HepG2 (cell line): Measurements from ENCODE around the gene FBXO24. TPM values are rescaled to one million over a fixed set of nuclear protein-coding genes. Genes with fewer than 3 reads are reported as not detected.

Source experiments
- ATAC-seq: fragments of 200-7000 bp; cut with Tn5 transposase; 3 replicates; pipeline ENCODE4 v1.9.1; 2020; ENCODE audit warnings: mild to moderate bottlenecking, moderate library complexity
- BruUV-seq: library from RNA; stranded (reverse); fragments of 400-500 nt; replicated peaks from 2 replicates; lab custom pipeline; 2021; lab: Mats Ljungman, UMichigan
- CTCF ChIA-PET: fragments of 300-600 bp; formaldehyde crosslinking; extraction: SDS; loops from one replicate; lab custom pipeline; 2021; ENCODE audit warnings: low total read pairs, inconsistent platforms, low intra/inter-chr PET ratio; lab: Yijun Ruan, JAX
- POLR2A ChIA-PET: fragments of 350-600 bp; sonication (Branson Sonifier 250); formaldehyde crosslinking; loops from one replicate; lab custom pipeline; 2020; ENCODE audit warnings: antibody characterized with exemption, inconsistent platforms; lab: Yijun Ruan, JAX
- DNase-seq: peaks from one replicate; pipeline ENCODE4 v3.0.0-alpha.2; 2015; ENCODE audit warnings: low spot score
- FAIRE-seq: peaks from 3 replicates; lab custom pipeline; 2011; peaks lifted over from hg19 to GRCh38; lab: Jason Lieb, UNC
- H2AFZ ChIP-seq: one replicate; pipeline ENCODE4 v1.6.1; 2011; ENCODE audit warnings: low read length, inconsistent platforms
- H3K27ac ChIP-seq: fragments of 300-600 bp; 3 replicates; pipeline ENCODE4 v1.8.0; 2011; ENCODE audit warnings: mixed run types, mild to moderate bottlenecking, mixed read lengths, low read length, inconsistent platforms; ENCODE audit not compliant: insufficient read depth; ENCODE audit errors: extremely low read length
- H3K27me3 ChIP-seq, 2 experiments: fragments of 200-600 bp in 1 of 2; 2 replicates in 1 of 2; 3 replicates in 1 of 2; pipeline versions ENCODE4 v1.6.0 to v1.8.0; 2011; ENCODE audit warnings: low read length in 2 of 2, mild to moderate bottlenecking in 2 of 2, moderate library complexity in 2 of 2, inconsistent platforms in 1 of 2; ENCODE audit not compliant: insufficient read depth in 2 of 2, control insufficient read depth in 1 of 2
- H3K36me3 ChIP-seq, 2 experiments: fragments of 200-600 bp in 1 of 2; replicated peaks in 1 of 2; 2 replicates in 1 of 2; 3 replicates in 1 of 2; pipeline versions ENCODE4 v1.5.1 to v1.8.0; 2011; ENCODE audit warnings: low read length in 2 of 2, inconsistent platforms in 1 of 2; ENCODE audit not compliant: insufficient read depth in 2 of 2, control insufficient read depth in 1 of 2
- H3K4me1 ChIP-seq: 2 replicates; pipeline ENCODE4 v1.5.1; 2012; ENCODE audit warnings: low read length, inconsistent platforms; ENCODE audit not compliant: insufficient read depth
- H3K4me2 ChIP-seq: 2 replicates; pipeline ENCODE4 v1.6.0; 2011; ENCODE audit warnings: low read depth, low read length, inconsistent platforms
- H3K4me3 ChIP-seq, 3 experiments: fragments of 200-600 bp in 1 of 3; sonication (generic), shearing (Covaris generic) in 1 of 3; replicated peaks in 1 of 3; 2 replicates each; pipeline ENCODE4 v1.5.1; 2011 to 2016; ENCODE audit warnings: low read length in 3 of 3, inconsistent platforms in 2 of 3, low read depth in 2 of 3, mild to moderate bottlenecking in 2 of 3, control low read depth in 1 of 3, mixed read lengths in 1 of 3; ENCODE audit not compliant: insufficient read depth in 1 of 3
- H3K79me2 ChIP-seq: one replicate; pipeline ENCODE4 v1.6.1; 2011; ENCODE audit warnings: low read length, inconsistent platforms; ENCODE audit not compliant: insufficient read depth
- H3K9ac ChIP-seq: 2 replicates; pipeline ENCODE4 v1.6.0; 2011; ENCODE audit warnings: mild to moderate bottlenecking, low read depth, low read length, inconsistent platforms; ENCODE audit not compliant: insufficient read depth
- H3K9me3 ChIP-seq: 2 replicates; pipeline ENCODE4 v1.5.1; 2012; ENCODE audit warnings: mild to moderate bottlenecking, low read length
- H4K20me1 ChIP-seq: 2 replicates; pipeline ENCODE4 v1.6.0; 2011; ENCODE audit warnings: inconsistent platforms, mild to moderate bottlenecking, low read length, moderate library complexity; ENCODE audit not compliant: insufficient read depth
- HNRNPLL ChIP-seq: fragments of 200-400 bp; formaldehyde crosslinking; IDR thresholded peaks from 2 replicates; pipeline ENCODE4 v1.6.1; 2017; ENCODE audit warnings: mild to moderate bottlenecking, low read depth, low read length; ENCODE audit not compliant: poor library complexity, severe bottlenecking
- KMT2A ChIP-seq: sonication (generic); formaldehyde crosslinking; IDR thresholded peaks from 2 replicates; pipeline ENCODE4 v1.4.0; 2020; ENCODE audit warnings: missing genetic modification reagents
- MED13 ChIP-seq: sonication (generic); formaldehyde crosslinking; IDR thresholded peaks from 2 replicates; pipeline ENCODE4 v1.5.0; 2020; ENCODE audit warnings: missing genetic modification reagents
- MTF1 ChIP-seq: sonication (generic); formaldehyde crosslinking; IDR thresholded peaks from 2 replicates; pipeline ENCODE4 v1.5.0; 2020; ENCODE audit warnings: missing genetic modification reagents
- MXD3 ChIP-seq: IDR thresholded peaks from 2 replicates; pipeline ENCODE4 v1.6.1; 2016; ENCODE audit warnings: mild to moderate bottlenecking, missing biosample characterization, missing genetic modification reagents
- NFE2 ChIP-seq: sonication (generic); formaldehyde crosslinking; IDR thresholded peaks from 2 replicates; pipeline ENCODE4 v1.4.0; 2020; ENCODE audit warnings: missing genetic modification reagents
- NFE2L1 ChIP-seq: sonication (generic); formaldehyde crosslinking; IDR thresholded peaks from 2 replicates; pipeline ENCODE4 v1.4.0; 2020; ENCODE audit warnings: missing genetic modification reagents, mild to moderate bottlenecking, borderline replicate concordance
- NFIB ChIP-seq: sonication (generic); formaldehyde crosslinking; IDR thresholded peaks from 2 replicates; pipeline ENCODE4 v1.9.0; 2021; ENCODE audit warnings: missing genetic modification reagents, mild to moderate bottlenecking, borderline replicate concordance
- NR2F6 ChIP-seq, 2 experiments: IDR thresholded peaks; 2 replicates each; pipeline ENCODE4 v1.6.1; 2016; ENCODE audit warnings: antibody characterized with exemption in 1 of 2, mild to moderate bottlenecking in 1 of 2
- POLR2AphosphoS5 ChIP-seq: IDR thresholded peaks from 2 replicates; pipeline ENCODE4 v1.6.1; 2012; ENCODE audit warnings: low read depth, low read length
- PPARG ChIP-seq: conservative IDR thresholded peaks from 2 replicates; pipeline ENCODE4 v1.6.1; 2016; ENCODE audit warnings: missing biosample characterization, missing genetic modification reagents
- PRMT3 ChIP-seq: sonication (generic); formaldehyde crosslinking; IDR thresholded peaks from 2 replicates; pipeline ENCODE4 v1.8.1; 2022; ENCODE audit warnings: low read depth, mild to moderate bottlenecking, moderate library complexity, missing genetic modification reagents, borderline replicate concordance
- RBM22 ChIP-seq: fragments of 200-400 bp; formaldehyde crosslinking; optimal IDR thresholded peaks from 2 replicates; pipeline ENCODE3; 2017; ENCODE audit warnings: mild to moderate bottlenecking, low read length, moderate library complexity
- SNAPC2 ChIP-seq: sonication (generic); formaldehyde crosslinking; IDR thresholded peaks from 2 replicates; pipeline ENCODE4 v1.8.1; 2022; ENCODE audit warnings: mild to moderate bottlenecking, missing genetic modification reagents
- STAG1 ChIP-seq: sonication (generic); formaldehyde crosslinking; IDR thresholded peaks from 2 replicates; pipeline ENCODE4 v1.4.0; 2020; ENCODE audit warnings: missing genetic modification reagents
- TIGD3 ChIP-seq: sonication (generic); formaldehyde crosslinking; IDR thresholded peaks from 2 replicates; pipeline ENCODE4 v1.5.1; 2020; ENCODE audit warnings: mild to moderate bottlenecking, missing genetic modification reagents, borderline replicate concordance
- ZBTB25 ChIP-seq: IDR thresholded peaks from 2 replicates; pipeline ENCODE4 v1.6.1; 2018; ENCODE audit warnings: missing genetic modification reagents
- ZKSCAN5 ChIP-seq: sonication (generic); formaldehyde crosslinking; IDR thresholded peaks from 2 replicates; pipeline ENCODE4 v1.5.1; 2020; ENCODE audit warnings: mild to moderate bottlenecking, missing genetic modification reagents
- ZNF235 ChIP-seq: sonication (generic); formaldehyde crosslinking; IDR thresholded peaks from 2 replicates; pipeline ENCODE4 v1.8.1; 2023; ENCODE audit warnings: mild to moderate bottlenecking, missing genetic modification reagents, borderline replicate concordance
- ZNF552 ChIP-seq: sonication (generic); formaldehyde crosslinking; IDR thresholded peaks from 2 replicates; pipeline ENCODE4 v1.9.0; 2022; ENCODE audit warnings: missing genetic modification reagents, mild to moderate bottlenecking, borderline replicate concordance
- ZNF713 ChIP-seq: sonication (generic); formaldehyde crosslinking; IDR thresholded peaks from 2 replicates; pipeline ENCODE4 v1.4.0; 2020; ENCODE audit warnings: mild to moderate bottlenecking, missing genetic modification reagents
- ZNF782 ChIP-seq: sonication (generic); formaldehyde crosslinking; IDR thresholded peaks from 2 replicates; pipeline ENCODE4 v1.4.0; 2020; ENCODE audit warnings: missing genetic modification reagents, mild to moderate bottlenecking, borderline replicate concordance
- ZSCAN12 ChIP-seq: sonication (generic); formaldehyde crosslinking; IDR thresholded peaks from 2 replicates; pipeline ENCODE4 v1.9.0; 2021; ENCODE audit warnings: mild to moderate bottlenecking, missing genetic modification reagents
- WGBS: methylation state at CpG from one replicate; pipeline ENCODE4 v1.1.6; 2017; ENCODE audit warnings: low lambda C conversion rate; 5-methylcytosine and 5-hydroxymethylcytosine counted together
- in situ Hi-C: cut with HindIII; loops from 2 replicates; pipeline ENCODE4 v1.10.0; 2017; ENCODE audit warnings: low pct_unique_long_range_greater_than_20kb; ENCODE audit not compliant: extremely low pct_ligation_motif_present
- intact Hi-C: fragments of 100-400 bp; cut with micrococcal nuclease; formaldehyde crosslinking; loops from one replicate; pipeline ENCODE4 v1.10.0; 2022; ENCODE audit not compliant: unreplicated experiment
- polyA plus RNA-seq, 8 experiments: library from polyadenylated mRNA; depleted of rRNA in 3 of 8; stranded (reverse) in 7 of 8; unstranded in 1 of 8; fragments of >200 nt; fragmentation: Illumina TruSeq in 4 of 8; extraction: Trizol in 4 of 8; gene quantifications; 2 replicates each; pipeline versions ENCODE4 v1.2.1 to v1.2.3, GENCODE V29; 2011 to 2016; ENCODE audit warnings: low read depth in 4 of 8, missing spikeins in 1 of 8, mixed read lengths in 1 of 8; ENCODE audit not compliant: insufficient read depth in 1 of 8
- total RNA-seq, 5 experiments: library from RNA; depleted of rRNA; stranded (reverse); fragments of >200 nt; fragmentation: Illumina TruSeq; extraction: Trizol; gene quantifications; 2 replicates each; pipeline ENCODE4 v1.2.3, GENCODE V29; 2016; ENCODE audit warnings: low read depth in 1 of 5

Gene FBXO24
- total and polyA plus RNA-seq, 2 of the 13 experiments (the other 11 are each of a cell fraction or from before 2014, with no cell fraction given) = 0.20 to 0.55 TPM

GRCh38 chr7:100641860-100642533 lies 55.9 kb downstream of the FBXO24 start:
- FAIRE-seq (peak; percentile 56), ATAC-seq (peak; percentile 58), DNase-seq (peak; percentile 16)
- CTCF ChIA-PET = no interaction called here
- peak overlapping the region; percentile 57 to 84 (median 64) for H3K4me3 ChIP-seq
- WGBS = 0% methylated on average over 5 of the region's 10 CpGs
- peaks cover 5 to 14% of the 10 kb centered on the region in 2 experiments; a peak in 4 of 5 replicates for H3K27me3 ChIP-seq
- POLR2A ChIA-PET = interaction anchor here (0.6 to 2.6 kb wide), 20 partner anchors 9 to 1421 kb away, joined by 3 to 17 read pairs (median 4); partner anchors contain the start of genes ACTL6B, FBXO24, GNB2 and LRCH4
- peak overlapping the region; percentile 97 for H3K4me2 ChIP-seq
- no peaks in the 10 kb centered on the region for H3K79me2 ChIP-seq
- intact Hi-C loops (loop anchor here (1.0 kb wide), 1 partner anchor 31 kb away; the partner anchor contains the start of gene GNB2), in situ Hi-C loops (no loop called here)
- H3K9me3 ChIP-seq = no peaks in the 10 kb centered on the region
- H2AFZ ChIP-seq = no peak overlapping the region
- H3K27ac ChIP-seq = peak overlapping the region; percentile 88
- peak overlapping the region; percentile 75 for H3K9ac ChIP-seq
- no peaks in the 10 kb centered on the region for H3K36me3 ChIP-seq
- H3K4me1 ChIP-seq = peaks cover 41% of the 10 kb centered on the region
- BruUV-seq = TSS peak; percentile 77
- no peaks in the 10 kb centered on the region for H4K20me1 ChIP-seq
- TF ChIP-seq POLR2AphosphoS5 (no peak), TIGD3 (CRISPR knock-in tag) (no peak; the same call in 1 of the 2 replicates), ZBTB25 (no peak), HNRNPLL (no peak), STAG1 (CRISPR knock-in tag) (no peak), PPARG (CRISPR knock-in tag) (no peak), RBM22 (no peak), MTF1 (CRISPR knock-in tag) (no peak), MED13 (CRISPR knock-in tag) (no peak), ZKSCAN5 (no peak), ZNF713 (CRISPR knock-in tag) (no peak), NFE2L1 (CRISPR knock-in tag) (no peak), ZNF235 (CRISPR knock-in tag) (0 out of 2 replicates have a peak, but pooled peaks have one; percentile 50), KMT2A (CRISPR knock-in tag) (no peak), NFE2 (no peak), NR2F6 (IDR thresholded peaks at IDR 0.05) (peak; percentile 10; the same call in 1 of the 2 replicates), NR2F6 (CRISPR knock-in tag; IDR thresholded peaks at IDR 0.05) (no peak), ZNF782 (peak; percentile 57; the same call in 1 of the 2 replicates), MXD3 (no peak), ZSCAN12 (no peak), NFIB (CRISPR knock-in tag) (no peak), SNAPC2 (no peak), ZNF552 (no peak), PRMT3 (CRISPR knock-in tag) (no peak)
